Measurements from ENCODE around the gene NTMT1.

- TF ChIP-seq CTCF (IDR thresholded peaks at IDR 0.05; ENCODE audit: insufficient read depth, low read depth, low read length) (no peak), EZH2 (IDR thresholded peaks at IDR 0.05; ENCODE audit: insufficient read depth, low read length) (no peak)
Measured at GRCh38 chr9:129646252-129646651, 20.3 kb downstream of the NTMT1 start.
